Neural cell (in vitro differentiated cells): ENCODE data around the gene UNCX. TPM values are rescaled to one million over a fixed set of nuclear protein-coding genes. Genes with fewer than 3 reads are reported as not detected.

ENCODE experiments used
- H2AFZ ChIP-seq: fragments of 200-600, 300-800 bp; sonication (generic), shearing (Covaris generic); 2 replicates; pipeline ENCODE4 v1.6.0; 2014; ENCODE audit warnings: low read depth, mild to moderate bottlenecking, antibody characterized with exemption, low read length, moderate library complexity
- H3F3A ChIP-seq: fragments of 200-600 bp; shearing (Covaris generic); 2 replicates; pipeline ENCODE4 v1.6.1; 2016; ENCODE audit warnings: mild to moderate bottlenecking, moderate library complexity, mixed read lengths, antibody characterized with exemption, low read length; ENCODE audit not compliant: insufficient read depth, poor library complexity, severe bottlenecking
- H3K27ac ChIP-seq: fragments of 200-600, 300-800 bp; sonication (generic), shearing (Covaris generic); 2 replicates; pipeline ENCODE4 v1.5.1; 2014; ENCODE audit warnings: mild to moderate bottlenecking, low read length, moderate library complexity
- H3K27me3 ChIP-seq: fragments of 300-800, 200-600 bp; sonication (generic), shearing (Covaris generic); 2 replicates; pipeline ENCODE4 v1.6.0; 2014; ENCODE audit warnings: mild to moderate bottlenecking, low read depth, low read length, moderate library complexity; ENCODE audit not compliant: insufficient read depth
- H3K36me3 ChIP-seq: fragments of 300-800, 200-600 bp; sonication (generic), shearing (Covaris generic); 2 replicates; pipeline ENCODE4 v1.5.1; 2014; ENCODE audit warnings: mild to moderate bottlenecking, antibody characterized with exemption, low read length, moderate library complexity; ENCODE audit not compliant: insufficient read depth
- H3K4me2 ChIP-seq: fragments of 300-800, 200-600 bp; sonication (generic), shearing (Covaris generic); 2 replicates; pipeline ENCODE4 v1.6.0; 2014; ENCODE audit warnings: mild to moderate bottlenecking, low read length
- H3K4me3 ChIP-seq: fragments of 300-800, 200-600 bp; sonication (generic), shearing (Covaris generic); 2 replicates; pipeline ENCODE4 v1.5.1; 2014; ENCODE audit warnings: mild to moderate bottlenecking, low read length, moderate library complexity
- H3K79me2 ChIP-seq: fragments of 200-600 bp; shearing (Covaris generic); replicated peaks from 2 replicates; pipeline ENCODE4 v1.6.0; 2014; ENCODE audit warnings: mild to moderate bottlenecking, low read length, moderate library complexity; ENCODE audit not compliant: insufficient read depth
- H3K9ac ChIP-seq: fragments of 300-800, 200-600 bp; sonication (generic), shearing (Covaris generic); 2 replicates; pipeline ENCODE4 v1.6.1; 2016; ENCODE audit warnings: mild to moderate bottlenecking, low read length, mixed read lengths
- H3K9me2 ChIP-seq: fragments of 200-600 bp; shearing (Covaris generic); 2 replicates; pipeline ENCODE4 v1.6.1; 2016; ENCODE audit warnings: mild to moderate bottlenecking, low read length, mixed read lengths; ENCODE audit not compliant: insufficient read depth
- H3K9me3 ChIP-seq: fragments of 200-600, 300-800 bp; sonication (generic), shearing (Covaris generic); 2 replicates; pipeline ENCODE4 v1.6.1; 2016; ENCODE audit warnings: mild to moderate bottlenecking, mixed run types, low read length, moderate library complexity, mixed read lengths
- H4K20me1 ChIP-seq: fragments of 200-600 bp; shearing (Covaris generic); 2 replicates; pipeline ENCODE4 v1.6.1; 2016; ENCODE audit warnings: mild to moderate bottlenecking, mixed run types; ENCODE audit not compliant: insufficient read depth
- CTCF ChIP-seq: fragments of 450-650 bp; IDR thresholded peaks from 2 replicates; pipeline ENCODE4 v1.5.1; 2014; ENCODE audit warnings: antibody characterized with exemption, mild to moderate bottlenecking, moderate library complexity; ENCODE audit not compliant: poor library complexity, severe bottlenecking
- EP300 ChIP-seq: fragments of 450-650 bp; conservative IDR thresholded peaks from 2 replicates; pipeline ENCODE4 v1.6.1; 2014; ENCODE audit warnings: antibody characterized with exemption, mild to moderate bottlenecking, moderate library complexity; ENCODE audit not compliant: poor library complexity, severe bottlenecking
- EZH2 ChIP-seq: fragments of 200-600, 300-800 bp; shearing (Covaris generic), sonication (generic); IDR thresholded peaks from 2 replicates; pipeline ENCODE4 v1.6.1; 2014; ENCODE audit warnings: antibody characterized with exemption, low read length, borderline replicate concordance, mild to moderate bottlenecking; ENCODE audit not compliant: insufficient read depth, poor library complexity, severe bottlenecking
- MXI1 ChIP-seq: fragments of 450-650 bp; conservative IDR thresholded peaks from 2 replicates; pipeline ENCODE4 v1.6.1; 2014; ENCODE audit warnings: antibody characterized with exemption, mild to moderate bottlenecking; ENCODE audit not compliant: poor library complexity, severe bottlenecking
- POLR2AphosphoS5 ChIP-seq: IDR thresholded peaks from 2 replicates; pipeline ENCODE4 v1.6.1; 2012
- RAD21 ChIP-seq: fragments of 450-650 bp; conservative IDR thresholded peaks from 2 replicates; pipeline ENCODE4 v1.6.1; 2014; ENCODE audit warnings: antibody characterized with exemption, mild to moderate bottlenecking, moderate library complexity
- REST ChIP-seq: IDR thresholded peaks from 2 replicates; pipeline ENCODE4 v1.6.1; 2012; ENCODE audit warnings: borderline replicate concordance
- SMC3 ChIP-seq: fragments of 450-650 bp; conservative IDR thresholded peaks from 2 replicates; pipeline ENCODE4 v1.6.1; 2014; ENCODE audit warnings: antibody characterized with exemption, mild to moderate bottlenecking, moderate library complexity; ENCODE audit not compliant: poor library complexity
- TAF1 ChIP-seq: IDR thresholded peaks from 2 replicates; pipeline ENCODE4 v1.6.1; 2012; ENCODE audit warnings: low read depth
- polyA plus RNA-seq: library from polyadenylated mRNA; depleted of rRNA; stranded (reverse); fragments of >200 nt; gene quantifications from 2 replicates; pipeline ENCODE4 v1.2.3, GENCODE V29; 2014

The UNCX gene
- polyA plus RNA-seq, 1 donor from 2014 or later, result 1.6 TPM

- Histone ChIP-seq H3K9me3 (no peaks in the 10 kb centered on the region), H4K20me1 (no peaks in the 10 kb centered on the region), H3K27me3 (peaks cover 95% of the 10 kb centered on the region), H2AFZ (no peak overlapping the region), H3K36me3 (no peaks in the 10 kb centered on the region), H3K9me2 (no peaks in the 10 kb centered on the region), H3K9ac (no peak overlapping the region), H3K27ac (no peak overlapping the region), H3K4me3 (no peak overlapping the region), H3K4me2 (no peak overlapping the region), H3K79me2 (no peaks in the 10 kb centered on the region), H3F3A (no peaks in the 10 kb centered on the region)
- TF ChIP-seq RAD21 (no peak), POLR2AphosphoS5 (no peak), TAF1 (no peak), EZH2 (no peak), CTCF (no peak), REST (no peak), SMC3 (no peak), EP300 (no peak), MXI1 (no peak)
Observed at GRCh38 chr7:1244700-1245523, 12.2 kb downstream of the UNCX start.

- Histone ChIP-seq H3K4me2 (no peak overlapping the region), H2AFZ (no peak overlapping the region), H3K4me3 (no peak overlapping the region), H3K9ac (no peak overlapping the region), H3K27ac (no peak overlapping the region), H3K36me3 (no peaks in the 10 kb centered on the region), H3K9me2 (no peaks in the 10 kb centered on the region), H3K79me2 (no peaks in the 10 kb centered on the region), H3F3A (no peaks in the 10 kb centered on the region), H3K9me3 (no peaks in the 10 kb centered on the region), H4K20me1 (no peaks in the 10 kb centered on the region), H3K27me3 (peaks cover 93% of the 10 kb centered on the region)
- TF ChIP-seq RAD21 (no peak), CTCF (no peak), EP300 (no peak), POLR2AphosphoS5 (no peak), TAF1 (no peak), SMC3 (no peak), REST (no peak), MXI1 (no peak), EZH2 (no peak)
Observed at GRCh38 chr7:1245524-1246050, 12.9 kb downstream of the UNCX start.
